ENCODE results near the gene CDV3.

GRCh38 chr3:133588035-133588434, 14.5 kb downstream of the CDV3 start:
- TF ChIP-seq POLR2A (IDR thresholded peaks at IDR 0.05; ENCODE audit: low read length) (no peak), GATA1 (IDR thresholded peaks at IDR 0.05; ENCODE audit: low read depth, low read length) (no peak)
